HepG2 (cell line): Measurements from ENCODE around the gene WDR7. TPM values are rescaled to one million over a fixed set of nuclear protein-coding genes. Genes with fewer than 3 reads are reported as not detected.

Experiments used
- ATAC-seq: fragments of 200-7000 bp; cut with Tn5 transposase; 3 replicates; pipeline ENCODE4 v1.9.1; 2020; ENCODE audit warnings: mild to moderate bottlenecking, moderate library complexity
- BruUV-seq: library from RNA; stranded (reverse); fragments of 400-500 nt; replicated peaks from 2 replicates; lab custom pipeline; 2021; lab: Mats Ljungman, UMichigan
- CTCF ChIA-PET: fragments of 300-600 bp; formaldehyde crosslinking; extraction: SDS; loops from one replicate; lab custom pipeline; 2021; ENCODE audit warnings: low total read pairs, inconsistent platforms, low intra/inter-chr PET ratio; lab: Yijun Ruan, JAX
- POLR2A ChIA-PET: fragments of 350-600 bp; sonication (Branson Sonifier 250); formaldehyde crosslinking; loops from one replicate; lab custom pipeline; 2020; ENCODE audit warnings: antibody characterized with exemption, inconsistent platforms; lab: Yijun Ruan, JAX
- DNase-seq: peaks from one replicate; pipeline ENCODE4 v3.0.0-alpha.2; 2015; ENCODE audit warnings: low spot score
- FAIRE-seq: peaks from 3 replicates; lab custom pipeline; 2011; peaks lifted over from hg19 to GRCh38; lab: Jason Lieb, UNC
- H2AFZ ChIP-seq: one replicate; pipeline ENCODE4 v1.6.1; 2011; ENCODE audit warnings: low read length, inconsistent platforms
- H3K27ac ChIP-seq: fragments of 300-600 bp; 3 replicates; pipeline ENCODE4 v1.8.0; 2011; ENCODE audit warnings: mixed run types, mild to moderate bottlenecking, mixed read lengths, low read length, inconsistent platforms; ENCODE audit not compliant: insufficient read depth; ENCODE audit errors: extremely low read length
- H3K27me3 ChIP-seq, 2 experiments: fragments of 200-600 bp in 1 of 2; 2 replicates in 1 of 2; 3 replicates in 1 of 2; pipeline versions ENCODE4 v1.6.0 to v1.8.0; 2011; ENCODE audit warnings: low read length in 2 of 2, mild to moderate bottlenecking in 2 of 2, moderate library complexity in 2 of 2, inconsistent platforms in 1 of 2; ENCODE audit not compliant: insufficient read depth in 2 of 2, control insufficient read depth in 1 of 2
- H3K36me3 ChIP-seq, 2 experiments: fragments of 200-600 bp in 1 of 2; replicated peaks in 1 of 2; 2 replicates in 1 of 2; 3 replicates in 1 of 2; pipeline versions ENCODE4 v1.5.1 to v1.8.0; 2011; ENCODE audit warnings: low read length in 2 of 2, inconsistent platforms in 1 of 2; ENCODE audit not compliant: insufficient read depth in 2 of 2, control insufficient read depth in 1 of 2
- H3K4me1 ChIP-seq: 2 replicates; pipeline ENCODE4 v1.5.1; 2012; ENCODE audit warnings: low read length, inconsistent platforms; ENCODE audit not compliant: insufficient read depth
- H3K4me2 ChIP-seq: 2 replicates; pipeline ENCODE4 v1.6.0; 2011; ENCODE audit warnings: low read depth, low read length, inconsistent platforms
- H3K4me3 ChIP-seq, 3 experiments: fragments of 200-600 bp in 1 of 3; sonication (generic), shearing (Covaris generic) in 1 of 3; replicated peaks in 1 of 3; 2 replicates each; pipeline ENCODE4 v1.5.1; 2011 to 2016; ENCODE audit warnings: low read length in 3 of 3, inconsistent platforms in 2 of 3, low read depth in 2 of 3, mild to moderate bottlenecking in 2 of 3, control low read depth in 1 of 3, mixed read lengths in 1 of 3; ENCODE audit not compliant: insufficient read depth in 1 of 3
- H3K79me2 ChIP-seq: one replicate; pipeline ENCODE4 v1.6.1; 2011; ENCODE audit warnings: low read length, inconsistent platforms; ENCODE audit not compliant: insufficient read depth
- H3K9ac ChIP-seq: 2 replicates; pipeline ENCODE4 v1.6.0; 2011; ENCODE audit warnings: mild to moderate bottlenecking, low read depth, low read length, inconsistent platforms; ENCODE audit not compliant: insufficient read depth
- H3K9me3 ChIP-seq: 2 replicates; pipeline ENCODE4 v1.5.1; 2012; ENCODE audit warnings: mild to moderate bottlenecking, low read length
- H4K20me1 ChIP-seq: 2 replicates; pipeline ENCODE4 v1.6.0; 2011; ENCODE audit warnings: inconsistent platforms, mild to moderate bottlenecking, low read length, moderate library complexity; ENCODE audit not compliant: insufficient read depth
- BRCA1 ChIP-seq: sonication (generic); formaldehyde crosslinking; IDR thresholded peaks from 2 replicates; pipeline ENCODE4 v1.4.0; 2020; ENCODE audit warnings: missing genetic modification reagents
- MTA1 ChIP-seq: sonication (generic); formaldehyde crosslinking; IDR thresholded peaks from 2 replicates; pipeline ENCODE4 v1.4.0; 2020; ENCODE audit warnings: missing genetic modification reagents, mild to moderate bottlenecking, borderline replicate concordance
- SNRNP70 ChIP-seq: fragments of 200-400 bp; formaldehyde crosslinking; IDR thresholded peaks from 2 replicates; pipeline ENCODE4 v1.6.1; 2017; ENCODE audit warnings: mild to moderate bottlenecking, low read depth, low read length, moderate library complexity
- U2AF1 ChIP-seq: fragments of 200-400 bp; formaldehyde crosslinking; optimal IDR thresholded peaks from 2 replicates; pipeline ENCODE3; 2017; ENCODE audit warnings: mild to moderate bottlenecking, low read depth, low read length
- WGBS: methylation state at CpG from one replicate; pipeline ENCODE4 v1.1.6; 2017; ENCODE audit warnings: low lambda C conversion rate; 5-methylcytosine and 5-hydroxymethylcytosine counted together
- in situ Hi-C: cut with HindIII; loops from 2 replicates; pipeline ENCODE4 v1.10.0; 2017; ENCODE audit warnings: low pct_unique_long_range_greater_than_20kb; ENCODE audit not compliant: extremely low pct_ligation_motif_present
- intact Hi-C: fragments of 100-400 bp; cut with micrococcal nuclease; formaldehyde crosslinking; loops from one replicate; pipeline ENCODE4 v1.10.0; 2022; ENCODE audit not compliant: unreplicated experiment
- polyA plus RNA-seq, 8 experiments: library from polyadenylated mRNA; depleted of rRNA in 3 of 8; stranded (reverse) in 7 of 8; unstranded in 1 of 8; fragments of >200 nt; fragmentation: Illumina TruSeq in 4 of 8; extraction: Trizol in 4 of 8; gene quantifications; 2 replicates each; pipeline versions ENCODE4 v1.2.1 to v1.2.3, GENCODE V29; 2011 to 2016; ENCODE audit warnings: low read depth in 4 of 8, missing spikeins in 1 of 8, mixed read lengths in 1 of 8; ENCODE audit not compliant: insufficient read depth in 1 of 8
- total RNA-seq, 5 experiments: library from RNA; depleted of rRNA; stranded (reverse); fragments of >200 nt; fragmentation: Illumina TruSeq; extraction: Trizol; gene quantifications; 2 replicates each; pipeline ENCODE4 v1.2.3, GENCODE V29; 2016; ENCODE audit warnings: low read depth in 1 of 5
- TF ChIP-seq, protein P1 (sequence below): sonication (generic); formaldehyde crosslinking; IDR thresholded peaks from 2 replicates; pipeline ENCODE4 v1.4.0; 2020; ENCODE audit warnings: mild to moderate bottlenecking, low read depth, missing genetic modification reagents
- TF ChIP-seq, protein P2 (sequence below): sonication (generic); formaldehyde crosslinking; IDR thresholded peaks from 2 replicates; pipeline ENCODE4 v1.5.0; 2020; ENCODE audit warnings: missing genetic modification reagents
- TF ChIP-seq, protein P3 (sequence below): sonication (generic); formaldehyde crosslinking; IDR thresholded peaks from 2 replicates; pipeline ENCODE4 v1.4.0; 2020; ENCODE audit warnings: mild to moderate bottlenecking, low read depth, missing genetic modification reagents

The WDR7 gene
- total and polyA plus RNA-seq, 2 of the 13 experiments (the other 11 are each of a cell fraction or from before 2014, with no cell fraction given) = 2.0 to 7.8 TPM

DNA sequence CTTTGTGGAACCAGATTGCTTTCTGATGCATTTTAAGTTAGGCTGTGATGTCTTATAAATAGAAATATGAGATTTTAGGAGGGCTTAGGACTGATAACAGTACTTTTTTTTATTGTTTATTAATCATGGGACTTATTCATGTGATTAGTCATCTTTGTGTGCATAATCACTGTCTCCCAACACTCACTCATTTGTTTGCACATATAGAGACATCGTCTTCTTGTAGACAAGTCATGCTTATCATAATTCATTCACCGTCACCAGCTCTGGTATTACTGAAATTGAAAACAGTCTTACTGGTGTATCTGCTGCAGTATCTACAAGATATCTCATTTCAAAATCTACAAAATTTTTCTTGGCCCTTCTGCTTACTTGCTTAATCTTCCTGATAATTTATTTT is 45.8 kb downstream of the WDR7 start:
- no peaks in the 10 kb centered on the region for H3K79me2 ChIP-seq
- in situ Hi-C loops = no loop called here
- TF ChIP-seq, protein P1, sequence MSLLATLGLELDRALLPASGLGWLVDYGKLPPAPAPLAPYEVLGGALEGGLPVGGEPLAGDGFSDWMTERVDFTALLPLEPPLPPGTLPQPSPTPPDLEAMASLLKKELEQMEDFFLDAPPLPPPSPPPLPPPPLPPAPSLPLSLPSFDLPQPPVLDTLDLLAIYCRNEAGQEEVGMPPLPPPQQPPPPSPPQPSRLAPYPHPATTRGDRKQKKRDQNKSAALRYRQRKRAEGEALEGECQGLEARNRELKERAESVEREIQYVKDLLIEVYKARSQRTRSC (CRISPR knock-in tag) = no peak
- TF ChIP-seq, protein P2, sequence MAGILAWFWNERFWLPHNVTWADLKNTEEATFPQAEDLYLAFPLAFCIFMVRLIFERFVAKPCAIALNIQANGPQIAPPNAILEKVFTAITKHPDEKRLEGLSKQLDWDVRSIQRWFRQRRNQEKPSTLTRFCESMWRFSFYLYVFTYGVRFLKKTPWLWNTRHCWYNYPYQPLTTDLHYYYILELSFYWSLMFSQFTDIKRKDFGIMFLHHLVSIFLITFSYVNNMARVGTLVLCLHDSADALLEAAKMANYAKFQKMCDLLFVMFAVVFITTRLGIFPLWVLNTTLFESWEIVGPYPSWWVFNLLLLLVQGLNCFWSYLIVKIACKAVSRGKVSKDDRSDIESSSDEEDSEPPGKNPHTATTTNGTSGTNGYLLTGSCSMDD (CRISPR knock-in tag) = no peak
- TF ChIP-seq, protein P3, sequence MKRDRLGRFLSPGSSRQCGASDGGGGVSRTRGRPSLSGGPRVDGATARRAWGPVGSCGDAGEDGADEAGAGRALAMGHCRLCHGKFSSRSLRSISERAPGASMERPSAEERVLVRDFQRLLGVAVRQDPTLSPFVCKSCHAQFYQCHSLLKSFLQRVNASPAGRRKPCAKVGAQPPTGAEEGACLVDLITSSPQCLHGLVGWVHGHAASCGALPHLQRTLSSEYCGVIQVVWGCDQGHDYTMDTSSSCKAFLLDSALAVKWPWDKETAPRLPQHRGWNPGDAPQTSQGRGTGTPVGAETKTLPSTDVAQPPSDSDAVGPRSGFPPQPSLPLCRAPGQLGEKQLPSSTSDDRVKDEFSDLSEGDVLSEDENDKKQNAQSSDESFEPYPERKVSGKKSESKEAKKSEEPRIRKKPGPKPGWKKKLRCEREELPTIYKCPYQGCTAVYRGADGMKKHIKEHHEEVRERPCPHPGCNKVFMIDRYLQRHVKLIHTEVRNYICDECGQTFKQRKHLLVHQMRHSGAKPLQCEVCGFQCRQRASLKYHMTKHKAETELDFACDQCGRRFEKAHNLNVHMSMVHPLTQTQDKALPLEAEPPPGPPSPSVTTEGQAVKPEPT (CRISPR knock-in tag) = no peak
- no peak for TF ChIP-seq BRCA1
- TF ChIP-seq SNRNP70 = no peak
- no peak for TF ChIP-seq U2AF1
- TF ChIP-seq MTA1 = no peak
- H3K4me1 ChIP-seq = no peaks in the 10 kb centered on the region
- H3K27me3 ChIP-seq = no peaks in the 10 kb centered on the region
- no peak for DNase-seq
- H3K36me3 ChIP-seq = no peaks in the 10 kb centered on the region
- 89% methylated on average over 2 of the region's 2 CpGs for WGBS
- no peak overlapping the region for H2AFZ ChIP-seq
- intact Hi-C loops = no loop called here
- ChIA-PET CTCF (no interaction called here), POLR2A (no interaction called here)
- no peaks in the 10 kb centered on the region for H4K20me1 ChIP-seq
- no peaks in the 10 kb centered on the region for H3K9me3 ChIP-seq
- H3K4me3 ChIP-seq = no peak overlapping the region
- FAIRE-seq = no peak
- H3K27ac ChIP-seq = no peak overlapping the region
- no peak for ATAC-seq
- H3K4me2 ChIP-seq = no peak overlapping the region
- no peak overlapping the region for H3K9ac ChIP-seq
- BruUV-seq = no TSS peak
